Right atrium auricular region (tissue), 2 donors: ENCODE data around the gene MAFG. TPM values are rescaled to one million over a fixed set of nuclear protein-coding genes. Genes with fewer than 3 reads are reported as not detected.

Source experiments
- DNase-seq: peaks from one replicate; pipeline ENCODE4 v3.0.0-alpha.2; 2019; ENCODE audit warnings: low spot score
- H3K27ac ChIP-seq, 2 donors: fragments of 200-600 bp; sonication (generic); 1 replicate in 1 of 2; 2 replicates in 1 of 2; pipeline ENCODE4 v1.5.1; 2016 to 2019
- H3K27me3 ChIP-seq, 2 donors: fragments of 200-600 bp; sonication (generic); one replicate each; pipeline versions ENCODE4 v1.5.1 to v1.6.0; 2017 to 2019
- H3K36me3 ChIP-seq: fragments of 200-600 bp; sonication (generic); one replicate; pipeline ENCODE4 v1.5.1; 2016
- H3K4me1 ChIP-seq, 2 donors: fragments of 200-600 bp; sonication (generic); one replicate each; pipeline versions ENCODE4 v1.5.1 to v1.6.0; 2017 to 2019
- H3K4me3 ChIP-seq, 2 donors: fragments of 200-600 bp; sonication (generic); 1 replicate in 1 of 2; 2 replicates in 1 of 2; pipeline ENCODE4 v1.5.1; 2017 to 2019; ENCODE audit warnings: mild to moderate bottlenecking in 1 of 2, moderate library complexity in 1 of 2
- H3K9me3 ChIP-seq, 2 donors: fragments of 200-600 bp; sonication (generic); one replicate each; pipeline ENCODE4 v1.5.1; 2019
- CTCF ChIP-seq, 2 donors: fragments of 200-600 bp; sonication (generic); IDR thresholded peaks; one replicate each; pipeline ENCODE4 v1.5.1; 2019; ENCODE audit warnings: antibody characterized with exemption in 2 of 2
- total RNA-seq, 2 donors: library from RNA; depleted of rRNA; stranded (reverse); fragments of >200 nt; gene quantifications; one replicate each; pipeline ENCODE4 v1.1.0, GENCODE V29; 2016

MAFG gene
- total RNA-seq, 2 donors from 2014 or later, result 21.8 to 26.5 TPM

- Histone ChIP-seq H3K9me3 (no peaks in the 10 kb centered on the region), H3K27me3 (no peaks in the 10 kb centered on the region), H3K27ac (peak overlapping the region in 1 of 2 donors; percentile 53), H3K36me3 (no peaks in the 10 kb centered on the region), H3K4me3 (peak overlapping the region; percentile 24 to 41), H3K4me1 (peaks cover 0 to 30% of the 10 kb centered on the region in 2 donors)
- TF ChIP-seq CTCF (IDR thresholded peaks at IDR 0.05), result no peak
- DNase-seq, result no peak
These were observed 14.6 kb upstream of the MAFG start for GRCh38 chr17:81942167-81942553.

GRCh38 chr17:81941484-81942166 lies 14.1 kb upstream of the MAFG start:
- H3K36me3 ChIP-seq, result no peaks in the 10 kb centered on the region
- no peaks in the 10 kb centered on the region for H3K27me3 ChIP-seq
- peak overlapping the region in 1 of 2 donors; percentile 53 for H3K27ac ChIP-seq
- peaks cover 0 to 34% of the 10 kb centered on the region in 2 donors for H3K4me1 ChIP-seq
- peak overlapping the region; percentile 24 to 41 for H3K4me3 ChIP-seq
- H3K9me3 ChIP-seq, result no peaks in the 10 kb centered on the region
- TF ChIP-seq CTCF (IDR thresholded peaks at IDR 0.05), result no peak
- DNase-seq, result no peak

GRCh38 chr17:81940538-81941483 lies 13.3 kb upstream of the MAFG start:
- H3K4me1 ChIP-seq, result peaks cover 0 to 40% of the 10 kb centered on the region in 2 donors
- no peak for TF ChIP-seq CTCF (IDR thresholded peaks at IDR 0.05)

GRCh38 chr17:81939881-81940385 lies 12.4 kb upstream of the MAFG start:
- DNase-seq, result peak; percentile 68
- no peak overlapping the region for H3K27ac ChIP-seq

More at GRCh38 chr17:81940538-81941483, 13.3 kb upstream of the MAFG start:
- no peaks in the 10 kb centered on the region for H3K36me3 ChIP-seq
- no peak overlapping the region for H3K4me3 ChIP-seq
- no peak for DNase-seq
- H3K27me3 ChIP-seq, result no peaks in the 10 kb centered on the region
- no peaks in the 10 kb centered on the region for H3K9me3 ChIP-seq
- peak overlapping the region in 1 of 2 donors; percentile 53 for H3K27ac ChIP-seq

GRCh38 chr17:81939218-81939617 lies 11.7 kb upstream of the MAFG start:
- no peak for DNase-seq
- Histone ChIP-seq H3K27ac (no peak overlapping the region), H3K4me3 (no peak overlapping the region), H3K27me3 (no peaks in the 10 kb centered on the region), H3K36me3 (no peaks in the 10 kb centered on the region), H3K4me1 (peaks cover 0 to 40% of the 10 kb centered on the region in 2 donors), H3K9me3 (no peaks in the 10 kb centered on the region)
- no peak for TF ChIP-seq CTCF (IDR thresholded peaks at IDR 0.05)

More at GRCh38 chr17:81939881-81940385, 12.4 kb upstream of the MAFG start:
- Histone ChIP-seq H3K4me3 (no peak overlapping the region), H3K27me3 (no peaks in the 10 kb centered on the region), H3K36me3 (no peaks in the 10 kb centered on the region), H3K4me1 (peaks cover 0 to 40% of the 10 kb centered on the region in 2 donors), H3K9me3 (no peaks in the 10 kb centered on the region)
- no peak for TF ChIP-seq CTCF (IDR thresholded peaks at IDR 0.05)
